Lower leg skin (tissue), 3 donors: Measurements from ENCODE around the gene MAFG.

ENCODE experiments used
- POLR2A ChIP-seq, 2 donors: fragments of 450-650 bp; IDR thresholded peaks; one replicate each; pipeline ENCODE4 v1.6.1; 2016 to 2017; ENCODE audit warnings: antibody characterized with exemption in 2 of 2, mild to moderate bottlenecking in 1 of 2, moderate library complexity in 1 of 2
- TF ChIP-seq, protein P1 (sequence below), 3 donors: fragments of 450-650 bp; IDR thresholded peaks; one replicate each; pipeline ENCODE4 v1.5.1; 2016; ENCODE audit warnings: antibody characterized with exemption in 3 of 3, mild to moderate bottlenecking in 3 of 3, moderate library complexity in 2 of 3

DNA sequence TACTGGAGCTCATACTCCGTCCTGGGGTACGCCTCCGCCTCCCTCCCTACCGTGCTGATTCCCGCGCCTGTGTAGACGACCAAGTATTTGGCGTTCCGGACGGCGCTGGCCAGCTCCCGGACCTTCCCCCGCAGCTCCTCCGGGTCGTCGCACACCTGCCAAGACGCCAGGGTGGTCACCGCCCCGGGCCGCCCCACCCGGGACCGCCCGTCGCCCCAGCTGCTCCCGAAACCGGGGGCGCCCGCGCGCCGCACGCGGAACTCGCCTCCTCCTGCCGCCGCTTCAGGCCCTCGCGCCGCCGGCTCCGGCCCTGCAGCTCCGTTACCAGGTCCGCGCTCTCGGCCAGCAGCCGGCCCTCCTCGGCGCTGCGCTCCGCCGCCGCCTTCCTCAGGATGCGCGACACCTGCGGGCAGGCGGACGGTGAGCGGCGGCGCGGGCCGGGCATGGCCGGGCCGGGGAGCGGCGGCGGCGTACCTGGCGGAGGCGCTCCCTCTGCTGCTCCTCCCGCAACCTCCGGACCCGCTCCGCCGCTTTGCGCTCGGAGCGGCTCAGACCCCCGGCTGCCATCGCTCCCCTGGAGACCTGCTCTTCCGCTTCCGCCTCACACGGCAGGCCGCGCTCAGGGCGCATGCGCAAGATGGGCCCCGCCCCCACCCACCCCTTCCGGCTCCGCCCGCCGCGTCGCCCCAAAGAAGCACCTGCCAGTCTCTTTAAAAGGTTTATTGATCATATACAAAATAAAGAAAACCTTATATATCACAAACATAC lies 9.8 kb downstream of the MAFG start, which contains the start of gene SIRT7:
- TF ChIP-seq, protein P1, sequence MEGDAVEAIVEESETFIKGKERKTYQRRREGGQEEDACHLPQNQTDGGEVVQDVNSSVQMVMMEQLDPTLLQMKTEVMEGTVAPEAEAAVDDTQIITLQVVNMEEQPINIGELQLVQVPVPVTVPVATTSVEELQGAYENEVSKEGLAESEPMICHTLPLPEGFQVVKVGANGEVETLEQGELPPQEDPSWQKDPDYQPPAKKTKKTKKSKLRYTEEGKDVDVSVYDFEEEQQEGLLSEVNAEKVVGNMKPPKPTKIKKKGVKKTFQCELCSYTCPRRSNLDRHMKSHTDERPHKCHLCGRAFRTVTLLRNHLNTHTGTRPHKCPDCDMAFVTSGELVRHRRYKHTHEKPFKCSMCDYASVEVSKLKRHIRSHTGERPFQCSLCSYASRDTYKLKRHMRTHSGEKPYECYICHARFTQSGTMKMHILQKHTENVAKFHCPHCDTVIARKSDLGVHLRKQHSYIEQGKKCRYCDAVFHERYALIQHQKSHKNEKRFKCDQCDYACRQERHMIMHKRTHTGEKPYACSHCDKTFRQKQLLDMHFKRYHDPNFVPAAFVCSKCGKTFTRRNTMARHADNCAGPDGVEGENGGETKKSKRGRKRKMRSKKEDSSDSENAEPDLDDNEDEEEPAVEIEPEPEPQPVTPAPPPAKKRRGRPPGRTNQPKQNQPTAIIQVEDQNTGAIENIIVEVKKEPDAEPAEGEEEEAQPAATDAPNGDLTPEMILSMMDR (IDR thresholded peaks at IDR 0.05), result no peak
- no peak for TF ChIP-seq POLR2A (IDR thresholded peaks at IDR 0.05)
